ENCODE data around the gene TMBIM1.

The TMBIM1 gene

GRCh38 chr2:218257390-218257981, 34.8 kb downstream of the TMBIM1 start:
- DNase-seq (ENCODE audit: low spot score), result peak; percentile 64

GRCh38 chr2:218256612-218257350, 35.5 kb downstream of the TMBIM1 start:
- no peak for DNase-seq (ENCODE audit: low spot score)

- no peak for DNase-seq (ENCODE audit: low spot score)
Measured at GRCh38 chr2:218255446-218255845, 36.9 kb downstream of the TMBIM1 start.

GRCh38 chr2:218253232-218253625, 39.1 kb downstream of the TMBIM1 start:
- no peak for DNase-seq (ENCODE audit: low spot score)

- DNase-seq (ENCODE audit: low spot score), result no peak
Measured at GRCh38 chr2:218252509-218253231, 39.6 kb downstream of the TMBIM1 start.

GRCh38 chr2:218249691-218250090, 42.6 kb downstream of the TMBIM1 start:
- DNase-seq (ENCODE audit: low spot score), result no peak

- DNase-seq (ENCODE audit: low spot score), result no peak
Measured at GRCh38 chr2:218245214-218245613, 47.1 kb downstream of the TMBIM1 start.

GRCh38 chr2:218244665-218245064, 47.6 kb downstream of the TMBIM1 start:
- no peak for DNase-seq (ENCODE audit: low spot score)

GRCh38 chr2:218244204-218244603, 48.1 kb downstream of the TMBIM1 start:
- DNase-seq (ENCODE audit: low spot score), result no peak

GRCh38 chr2:218238887-218239286, 53.4 kb downstream of the TMBIM1 start:
- DNase-seq (ENCODE audit: low spot score), result no peak

GRCh38 chr2:218236829-218237228, 55.5 kb downstream of the TMBIM1 start:
- DNase-seq (ENCODE audit: low spot score), result no peak

- DNase-seq (ENCODE audit: low spot score), result no peak
Measured at GRCh38 chr2:218235017-218235416, 57.3 kb downstream of the TMBIM1 start.

- no peak for DNase-seq (ENCODE audit: low spot score)
Measured at GRCh38 chr2:218234521-218234920, 57.8 kb downstream of the TMBIM1 start.

GRCh38 chr2:218233543-218233942, 58.8 kb downstream of the TMBIM1 start:
- DNase-seq (ENCODE audit: low spot score), result no peak

- peak; percentile 54 for DNase-seq (ENCODE audit: low spot score)
Measured at GRCh38 chr2:218230882-218231281, 61.4 kb downstream of the TMBIM1 start.

GRCh38 chr2:218229851-218230250, 62.5 kb downstream of the TMBIM1 start:
- no peak for DNase-seq (ENCODE audit: low spot score)

- DNase-seq (ENCODE audit: low spot score), result no peak
Measured at GRCh38 chr2:218229239-218229638, 63.1 kb downstream of the TMBIM1 start.

GRCh38 chr2:218228366-218229090, 63.8 kb downstream of the TMBIM1 start:
- no peak for DNase-seq (ENCODE audit: low spot score)

- no peak for DNase-seq (ENCODE audit: low spot score)
Measured at GRCh38 chr2:218226903-218227302, 65.4 kb downstream of the TMBIM1 start.
